NCI-H82 treated with DMSO at 0.1 percent for 48 hours (cell line): Measurements from ENCODE around the gene LPP.

Source experiments
- DNase-seq: peaks from one replicate; lab custom pipeline; 2025; ENCODE audit not compliant: unreplicated experiment; lab: John Stamatoyannopoulos, UW

LPP gene

DNA sequence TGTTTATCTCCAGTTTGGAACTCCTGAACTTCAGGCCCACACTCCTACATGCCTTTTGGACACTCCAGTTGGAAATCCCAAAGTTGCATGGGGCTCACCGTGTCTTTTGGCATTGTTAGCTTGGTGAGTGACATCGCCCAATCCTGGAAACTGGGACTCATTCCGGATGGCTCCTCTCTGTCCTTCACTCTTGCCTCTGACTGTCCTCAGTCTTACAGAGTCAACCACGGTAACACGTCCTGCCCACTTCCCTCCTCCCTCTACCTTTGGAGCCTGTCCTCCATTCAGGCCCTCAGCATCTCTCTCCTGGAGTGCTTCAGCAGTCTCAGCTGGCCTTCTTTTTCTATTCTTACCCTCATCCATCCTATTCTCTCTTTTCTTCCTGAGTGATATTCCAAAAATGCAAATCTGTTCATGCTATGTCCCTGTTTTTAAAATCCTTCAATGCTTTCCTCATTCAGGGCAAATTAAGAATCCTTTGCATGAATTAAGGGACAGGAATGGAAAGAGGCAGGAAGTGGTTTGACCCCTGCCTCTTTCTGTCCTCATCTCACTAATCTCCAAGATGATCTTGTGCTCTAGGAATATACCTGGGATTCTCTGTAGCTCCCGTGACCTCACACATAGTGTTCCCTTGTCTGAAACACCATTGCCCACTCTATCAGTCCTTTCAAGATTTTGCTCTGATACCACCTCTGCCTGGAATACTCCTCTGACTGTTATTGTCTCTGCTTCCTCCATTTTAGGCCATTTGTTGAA, 42.5 kb downstream of the LPP start:
- no peak for DNase-seq

- no peak for DNase-seq
These were observed 43.5 kb downstream of the LPP start for GRCh38 chr3:188197388-188197847.

DNA sequence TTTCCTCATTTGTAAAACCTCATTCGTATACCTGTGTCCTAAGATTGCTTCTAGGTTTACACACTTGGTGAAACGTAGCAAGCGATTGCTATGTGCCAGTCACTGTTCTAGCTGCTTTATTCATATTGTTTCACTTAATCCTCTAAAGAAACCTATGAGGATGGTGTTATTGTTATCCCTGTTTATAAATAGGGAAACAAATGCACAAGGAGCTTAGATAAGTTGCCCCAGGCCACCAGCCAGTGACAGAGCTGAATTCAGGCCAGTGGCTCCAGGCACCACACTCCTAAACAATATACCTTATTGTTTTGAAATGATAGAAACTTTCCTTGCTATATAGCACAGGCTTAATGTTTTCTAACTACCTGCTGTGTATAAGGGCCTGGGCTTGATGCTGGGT, 44.0 kb downstream of the LPP start:
- DNase-seq: no peak

DNA sequence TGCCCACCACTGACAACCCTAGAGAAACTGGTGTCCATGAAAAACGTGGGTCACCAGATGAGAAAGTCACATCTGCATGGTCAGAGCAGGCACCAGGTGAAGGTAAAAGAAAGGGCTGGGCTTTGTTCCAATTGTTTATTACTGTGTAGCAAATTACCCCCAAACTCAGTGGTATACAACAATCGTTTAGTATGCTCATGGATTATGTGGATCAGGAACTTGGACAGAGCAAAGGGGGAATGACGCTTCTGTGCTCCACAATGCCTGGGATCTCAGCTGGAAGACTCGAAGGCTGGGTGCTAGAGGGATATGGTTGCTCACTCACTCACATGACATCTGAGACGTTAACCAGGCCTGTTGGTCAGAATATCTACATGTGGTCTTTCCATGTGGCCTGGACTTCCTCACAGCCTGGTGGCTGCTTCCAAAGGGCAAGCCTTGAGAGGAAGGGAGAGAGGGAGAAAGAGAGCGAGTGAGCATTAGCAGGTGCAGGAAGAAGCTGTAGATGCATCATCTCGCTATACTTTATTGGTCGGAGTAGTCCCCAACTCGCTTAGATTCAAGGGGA, 44.9 kb downstream of the LPP start:
- DNase-seq: no peak

GRCh38 chr3:188199386-188199785, 45.4 kb downstream of the LPP start:
- no peak for DNase-seq

DNA sequence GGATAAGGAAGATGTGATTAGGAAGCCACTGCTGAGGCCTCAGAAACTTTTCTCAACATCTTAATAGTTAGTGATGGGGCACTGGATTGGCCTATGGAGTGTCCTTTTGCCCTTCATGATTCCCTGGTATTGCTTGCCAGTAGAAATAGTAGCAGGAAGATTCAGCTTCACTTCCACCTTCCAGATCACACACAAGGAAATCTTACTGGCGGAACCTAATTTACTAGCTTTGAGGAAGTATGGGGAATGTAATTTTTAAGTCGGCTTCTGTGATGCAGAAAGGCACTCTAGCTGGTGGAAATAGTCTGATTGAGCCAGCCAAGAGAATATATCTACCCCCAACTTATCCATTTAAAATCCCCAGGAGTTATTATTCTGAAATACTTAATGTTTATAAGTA, 46.5 kb downstream of the LPP start:
- no peak for DNase-seq

DNA sequence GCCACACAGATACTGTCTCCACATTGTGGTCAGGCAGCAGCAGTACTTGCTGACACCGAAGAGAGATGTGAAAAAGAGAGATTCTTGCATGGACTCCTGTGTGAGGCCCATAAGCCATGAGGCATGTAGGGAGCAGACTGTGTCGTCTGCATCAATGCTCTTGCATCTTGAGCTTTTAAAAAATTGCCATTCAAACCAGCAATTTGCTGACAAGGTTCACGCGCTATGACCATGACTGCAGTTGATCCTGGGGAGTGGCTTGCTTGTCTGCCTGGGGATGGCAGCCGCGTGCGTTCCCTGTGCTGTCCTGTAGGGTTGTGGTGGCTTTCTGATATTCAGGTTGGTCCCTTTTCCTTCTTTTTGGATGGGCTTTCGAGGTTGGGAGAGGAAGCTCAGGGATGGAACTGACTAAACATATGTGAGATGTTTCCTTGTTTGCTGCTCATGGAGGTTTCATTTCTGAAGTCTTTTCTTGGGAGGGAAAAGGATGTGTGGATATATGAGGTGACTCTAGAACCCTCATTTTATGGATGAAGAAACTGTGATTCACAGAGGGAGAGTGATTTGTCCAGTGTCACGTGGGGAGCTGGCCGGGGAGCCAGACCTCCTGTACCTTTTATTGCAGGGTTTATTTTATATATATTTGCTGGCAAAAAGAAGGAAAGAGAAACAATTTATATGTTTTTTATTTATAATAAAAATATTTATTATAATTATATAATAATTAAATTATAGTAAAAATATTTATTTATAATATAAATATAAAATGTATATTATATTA, 48.6 kb downstream of the LPP start:
- no peak for DNase-seq

DNA sequence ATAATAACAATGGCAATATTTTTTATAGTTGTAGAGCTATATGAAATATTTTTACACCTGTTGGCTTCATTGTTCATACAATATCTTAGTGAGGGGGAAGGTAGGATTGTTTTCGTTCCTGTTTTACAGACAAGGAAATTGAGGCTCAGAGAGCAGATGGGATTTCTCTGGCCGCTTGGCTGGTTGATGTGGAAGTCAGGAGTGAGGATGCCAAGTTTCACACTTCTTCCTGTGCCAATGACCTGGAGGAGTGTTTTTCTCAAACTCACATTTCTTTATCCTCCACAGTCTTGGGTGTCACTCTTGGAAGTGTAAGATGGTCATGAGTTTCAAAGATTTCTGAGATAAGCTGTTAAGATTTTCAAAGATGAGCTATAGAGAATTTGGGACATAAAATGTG, 50.6 kb downstream of the LPP start:
- no peak for DNase-seq

DNA sequence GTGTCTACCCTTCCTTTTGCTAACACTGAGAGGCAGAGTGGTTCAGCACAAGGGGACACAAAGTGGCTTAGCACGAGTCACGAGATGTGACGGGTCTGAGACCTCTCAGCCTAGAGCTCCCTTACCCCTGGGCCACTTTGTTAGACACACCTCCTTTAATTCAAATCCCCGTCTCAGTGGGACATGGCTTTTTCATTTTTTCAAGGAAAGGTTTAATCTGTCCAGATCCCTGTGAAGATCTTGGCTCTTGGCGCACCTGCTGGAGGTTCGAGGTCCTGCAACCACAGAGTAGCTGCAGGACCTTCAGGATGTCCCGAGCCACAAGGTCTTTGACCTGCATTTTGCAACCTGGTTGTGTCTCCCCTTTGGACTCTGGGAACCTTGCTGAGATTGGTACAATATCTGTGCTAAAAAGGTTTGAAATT, 52.0 kb downstream of the LPP start:
- DNase-seq: no peak

GRCh38 chr3:188206787-188207186, 52.8 kb downstream of the LPP start:
- no peak for DNase-seq

DNA sequence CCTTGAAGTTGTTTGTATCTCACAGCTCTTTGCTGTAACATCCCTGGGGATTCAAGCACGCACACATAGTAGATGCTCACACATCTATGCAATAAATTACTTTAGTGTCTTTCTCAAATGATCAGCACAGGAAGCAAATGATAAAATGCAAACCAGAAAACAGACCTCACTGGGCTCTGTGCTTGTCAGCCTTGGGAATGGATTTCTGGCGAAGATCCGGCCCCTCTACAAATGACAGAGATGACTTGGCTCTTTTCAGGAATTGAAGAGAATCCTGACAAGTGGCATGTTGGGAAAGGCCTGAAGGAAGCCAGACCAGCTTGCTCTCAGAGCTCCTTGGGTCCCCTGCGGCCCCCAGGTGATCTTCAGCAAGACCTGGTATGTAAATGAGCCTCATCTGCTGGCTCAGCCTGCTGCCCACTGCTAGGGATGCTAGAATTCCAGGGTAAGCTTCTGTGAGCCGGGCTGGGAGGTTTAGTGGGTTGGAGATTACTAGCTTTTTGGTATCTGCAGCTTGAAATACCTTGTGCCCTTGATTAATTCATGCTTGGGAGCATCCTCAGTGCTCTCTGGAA, 54.1 kb downstream of the LPP start:
- no peak for DNase-seq

GRCh38 chr3:188208516-188208981, 54.6 kb downstream of the LPP start:
- no peak for DNase-seq

DNA sequence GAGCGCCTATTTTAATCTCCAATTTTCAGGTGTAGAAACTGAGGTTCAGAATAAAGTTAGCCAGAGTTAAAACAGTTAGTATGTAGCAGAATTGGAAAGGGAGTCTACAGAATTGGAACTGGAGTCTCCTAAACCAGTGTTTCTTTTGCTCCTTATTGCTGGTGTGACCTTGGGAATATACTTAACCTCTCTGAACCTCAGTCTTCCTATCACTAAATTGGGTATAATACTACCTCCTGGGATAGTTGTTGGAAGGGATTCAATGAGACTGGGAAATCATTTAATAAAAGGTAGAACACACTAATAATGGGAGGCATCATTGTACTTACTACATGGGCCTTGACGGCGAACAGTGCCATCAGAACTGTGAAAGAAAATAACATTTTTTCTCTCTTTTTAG, 55.1 kb downstream of the LPP start:
- no peak for DNase-seq

- no peak for DNase-seq
These were observed 55.8 kb downstream of the LPP start for GRCh38 chr3:188209740-188210139.

DNA sequence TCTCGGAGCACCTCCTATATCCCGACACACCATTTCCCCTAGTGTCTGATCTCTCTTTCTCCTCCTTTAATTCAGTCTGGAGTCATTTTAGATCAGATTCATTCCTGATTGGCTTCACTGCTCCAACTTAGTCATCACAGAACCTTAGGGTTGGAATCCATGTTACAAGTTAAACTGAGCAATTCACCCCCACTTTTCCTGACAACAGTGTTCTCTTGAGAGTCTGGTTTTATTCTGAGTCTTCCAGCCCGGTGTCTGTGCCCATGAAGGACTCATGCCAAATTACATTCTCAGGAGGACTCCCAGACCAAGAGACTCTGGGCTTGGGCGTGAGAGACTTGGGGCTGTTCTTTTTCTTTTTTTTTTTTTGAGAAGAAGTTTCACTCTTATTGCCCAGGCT, 57.5 kb downstream of the LPP start:
- DNase-seq: no peak

GRCh38 chr3:188212308-188212969, 58.5 kb downstream of the LPP start:
- DNase-seq: no peak

- DNase-seq: no peak
These were observed 60.5 kb downstream of the LPP start for GRCh38 chr3:188214442-188214841.

DNA sequence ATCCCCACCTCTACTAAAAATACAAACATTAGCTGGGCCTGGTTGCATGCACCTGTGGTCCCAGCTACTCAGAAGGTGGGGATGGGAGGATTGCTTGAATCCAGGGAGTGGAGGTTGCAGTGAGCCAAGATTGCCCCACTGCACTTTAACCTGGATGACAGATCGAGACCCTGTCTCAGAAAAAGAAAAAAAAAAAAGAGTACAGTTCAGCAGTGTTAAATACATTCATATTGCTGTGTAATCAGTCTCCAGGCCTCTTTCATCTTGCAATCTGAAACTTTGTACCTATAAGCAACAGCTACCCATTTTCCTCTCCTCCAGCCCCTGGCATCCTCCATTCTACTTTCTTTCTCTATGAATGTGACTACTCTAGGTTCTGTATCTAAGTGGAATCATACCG, 61.2 kb downstream of the LPP start:
- no peak for DNase-seq

- DNase-seq: no peak
These were observed 63.1 kb downstream of the LPP start for GRCh38 chr3:188217011-188217463.

GRCh38 chr3:188217726-188218125, 63.8 kb downstream of the LPP start:
- no peak for DNase-seq

DNA sequence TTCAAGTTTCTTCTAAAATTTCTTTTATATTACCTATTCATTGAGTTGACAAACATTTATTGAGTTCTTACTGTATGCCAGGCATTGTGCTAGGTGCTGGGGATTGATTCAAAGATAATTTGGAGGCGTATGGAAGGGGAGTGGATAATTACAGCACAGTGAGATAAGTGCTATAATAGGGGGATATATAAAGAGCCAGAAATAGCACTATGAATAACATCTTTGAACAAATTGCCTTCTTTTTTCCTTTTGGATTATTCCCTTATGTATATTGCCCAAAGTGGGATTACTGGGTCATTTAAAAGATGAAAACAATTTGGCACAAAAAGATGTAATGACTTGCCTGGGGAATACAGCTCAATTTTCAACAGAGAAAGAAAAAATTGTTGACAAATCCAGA, 64.6 kb downstream of the LPP start:
- DNase-seq: no peak
